GM18499 (cell line): ENCODE results near the gene FRG1.
"Not testable (repeated sequence)": the region's sequence is repeated elsewhere in the genome, so short reads cannot be mapped to it uniquely, and the experiment has no call there.

Source experiments
- ATAC-seq: cut with Tn5 transposase; IDR thresholded peaks from one replicate; pipeline ENCODE4 v1.9.1; 2021; ENCODE audit warnings: moderate number of reproducible peaks; ENCODE audit not compliant: insufficient read depth, unreplicated experiment

The FRG1 gene

GRCh38 chr4:189983916-189984526, 43.3 kb downstream of the FRG1 start:
- ATAC-seq: not testable (repeated sequence)

DNA sequence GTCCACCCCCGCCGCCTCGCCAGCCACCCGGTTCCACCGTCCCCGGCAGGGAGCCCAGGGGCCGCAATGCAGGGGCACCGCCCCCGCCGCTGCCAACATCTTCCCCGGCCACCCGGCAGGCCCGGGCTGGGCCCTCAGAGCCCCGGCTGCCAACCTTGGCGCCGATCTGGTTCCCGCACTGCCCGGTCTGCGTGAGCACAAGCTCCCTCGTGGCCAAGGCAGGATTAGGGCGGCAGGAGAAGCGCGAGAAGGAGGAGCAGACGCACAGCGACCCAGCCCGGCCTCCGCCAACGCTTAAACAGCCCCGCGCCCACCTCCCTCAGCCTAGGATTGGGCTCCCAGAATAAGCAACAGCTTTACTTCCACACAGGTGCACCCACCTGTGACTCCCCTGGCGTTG, 44.0 kb downstream of the FRG1 start:
- not testable (repeated sequence) for ATAC-seq

DNA sequence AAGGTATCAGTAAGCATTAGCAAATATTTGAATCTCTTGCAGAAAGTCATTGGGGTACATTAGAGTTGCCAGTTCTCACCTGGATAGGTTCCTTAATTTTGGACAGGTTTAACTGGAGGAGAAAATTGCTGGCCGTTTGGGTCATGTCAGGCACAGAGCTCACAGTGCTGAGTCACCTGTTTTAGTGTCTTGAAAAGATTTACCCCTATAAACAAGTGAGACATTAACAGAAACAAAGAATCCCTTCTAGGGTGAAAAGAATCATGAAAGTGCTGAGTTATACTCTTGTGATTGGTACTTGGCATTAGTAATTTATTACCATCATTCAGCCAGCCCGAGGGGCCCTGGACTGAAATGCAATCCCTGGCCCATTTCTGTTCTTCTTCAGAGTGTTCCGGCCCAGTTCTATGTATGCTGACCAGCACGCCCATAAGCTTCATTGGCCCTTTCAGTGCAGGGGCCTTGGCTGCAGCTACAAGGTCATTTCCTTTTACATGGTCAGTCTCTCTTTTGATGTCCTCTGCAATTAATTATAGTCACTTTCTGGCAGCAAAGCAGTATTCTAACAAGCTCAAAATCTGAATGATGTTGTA, 45.1 kb downstream of the FRG1 start:
- ATAC-seq: not testable (repeated sequence)

DNA sequence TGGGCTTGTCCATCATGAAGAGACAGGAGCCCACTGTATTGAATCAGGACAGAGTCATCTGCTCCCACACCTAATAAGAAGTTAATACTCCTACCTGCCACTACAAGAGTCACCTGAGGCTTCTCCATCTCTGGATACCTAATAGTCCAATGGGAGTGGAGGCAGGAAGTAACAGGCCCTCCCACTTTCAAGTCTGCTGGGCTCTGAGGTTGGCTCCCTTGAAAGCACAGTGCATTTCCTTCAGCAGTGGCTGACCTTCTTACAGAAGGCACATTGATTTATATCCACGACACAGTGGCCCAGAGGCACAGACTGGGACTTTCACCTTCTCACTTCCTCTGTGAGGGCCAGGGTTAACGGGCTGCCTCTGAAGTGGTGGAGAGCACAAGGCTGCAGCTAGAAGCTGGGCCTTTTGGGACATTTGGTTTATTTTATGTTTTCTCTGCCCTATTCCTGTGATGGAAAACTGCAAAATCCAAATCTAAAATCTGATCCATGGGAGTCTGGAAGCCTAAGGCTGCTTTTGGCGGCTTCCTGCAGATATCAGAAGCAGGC, 48.3 kb downstream of the FRG1 start:
- ATAC-seq: no peak

DNA sequence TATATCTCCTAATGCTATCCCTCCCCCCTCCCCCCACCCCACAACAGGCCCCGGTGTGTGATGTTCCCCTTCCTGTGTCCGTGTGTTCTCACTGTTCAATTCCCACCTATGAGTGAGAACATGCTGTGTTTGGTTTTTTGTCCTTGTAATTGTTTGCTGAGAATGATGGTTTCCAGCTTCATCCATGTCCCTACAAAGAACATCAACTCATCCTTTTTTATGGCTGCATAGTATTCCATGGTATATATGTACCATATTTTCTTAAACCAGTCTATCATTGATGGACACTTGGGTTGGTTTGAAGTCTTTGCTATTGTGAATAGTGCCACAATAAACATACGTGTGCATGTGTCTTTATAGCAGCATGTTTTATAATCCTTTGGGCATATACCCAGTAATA, 49.3 kb downstream of the FRG1 start:
- ATAC-seq: not testable (repeated sequence)
